GM23338 (cell line): ENCODE results near the gene DOCK4. TPM values are rescaled to one million over a fixed set of nuclear protein-coding genes. Genes with fewer than 3 reads are reported as not detected.

ENCODE experiments used
- ATAC-seq: fragments of 200-7000 bp; cut with Tn5 transposase; 3 replicates; pipeline ENCODE4 v1.9.1; 2020
- DNase-seq: peaks from one replicate; pipeline ENCODE4 v3.0.0-alpha.2; 2015; ENCODE audit warnings: low spot score
- H2AFZ ChIP-seq: fragments of 200-600 bp; sonication (generic); 2 replicates; pipeline ENCODE4 v1.8.0; 2016; ENCODE audit warnings: antibody characterized with exemption, mild to moderate bottlenecking, moderate library complexity
- H3F3A ChIP-seq: fragments of 200-600 bp; sonication (generic); replicated peaks from 2 replicates; pipeline ENCODE4 v1.8.0; 2017; ENCODE audit warnings: antibody characterized with exemption, mixed run types, low read depth
- H3K27ac ChIP-seq: fragments of 200-600 bp; sonication (generic); 2 replicates; pipeline ENCODE4 v1.6.1; 2016; ENCODE audit warnings: low read depth
- H3K27me3 ChIP-seq: fragments of 200-600 bp; sonication (generic); 2 replicates; pipeline ENCODE4 v1.8.0; 2016; ENCODE audit warnings: mild to moderate bottlenecking, mixed run types, moderate library complexity; ENCODE audit not compliant: insufficient read depth
- H3K36me3 ChIP-seq: fragments of 200-600 bp; sonication (generic); 2 replicates; pipeline ENCODE4 v1.8.0; 2016; ENCODE audit warnings: mild to moderate bottlenecking; ENCODE audit not compliant: insufficient read depth
- H3K4me1 ChIP-seq: fragments of 200-600 bp; sonication (generic); 2 replicates; pipeline ENCODE4 v1.8.0; 2016; ENCODE audit warnings: mild to moderate bottlenecking, moderate library complexity; ENCODE audit not compliant: insufficient read depth
- H3K4me2 ChIP-seq: fragments of 200-600 bp; sonication (generic); 2 replicates; pipeline ENCODE4 v1.7.1; 2017; ENCODE audit warnings: mixed run types
- H3K4me3 ChIP-seq: fragments of 200-600 bp; sonication (generic); 2 replicates; pipeline ENCODE4 v1.6.1; 2016; ENCODE audit warnings: mixed run types
- H3K79me2 ChIP-seq: fragments of 200-600 bp; sonication (generic); replicated peaks from 2 replicates; pipeline ENCODE4 v1.8.0; 2017; ENCODE audit warnings: mild to moderate bottlenecking; ENCODE audit not compliant: insufficient read depth
- H3K9me2 ChIP-seq: fragments of 200-600 bp; sonication (generic); 2 replicates; pipeline ENCODE4 v1.8.0; 2017; ENCODE audit not compliant: insufficient read depth
- H4K20me1 ChIP-seq: fragments of 200-600 bp; sonication (generic); replicated peaks from 2 replicates; pipeline ENCODE4 v1.8.0; 2017; ENCODE audit warnings: mild to moderate bottlenecking; ENCODE audit not compliant: insufficient read depth
- H3K27ac Mint-ChIP-seq: 2 replicates; pipeline ENCODE4 v1.8.0; 2020; ENCODE audit warnings: inconsistent platforms, mild to moderate bottlenecking, moderate library complexity, mixed read lengths
- H3K27me3 Mint-ChIP-seq: 3 replicates; pipeline ENCODE4 v1.8.0; 2022; ENCODE audit warnings: low read depth, mild to moderate bottlenecking, moderate library complexity, mixed read lengths, inconsistent platforms; ENCODE audit not compliant: insufficient read depth, poor library complexity
- H3K36me3 Mint-ChIP-seq: 3 replicates; pipeline ENCODE4 v1.8.0; 2021; ENCODE audit warnings: low read depth, mild to moderate bottlenecking, inconsistent platforms, moderate library complexity, mixed read lengths
- H3K4me1 Mint-ChIP-seq: 3 replicates; pipeline ENCODE4 v1.8.0; 2020; ENCODE audit warnings: mild to moderate bottlenecking, inconsistent platforms, mixed read lengths
- H3K4me3 Mint-ChIP-seq: 3 replicates; pipeline ENCODE4 v1.8.0; 2021; ENCODE audit warnings: moderate library complexity, mild to moderate bottlenecking, inconsistent platforms, mixed read lengths
- H3K9me3 Mint-ChIP-seq: 3 replicates; pipeline ENCODE4 v1.8.0; 2020; ENCODE audit warnings: moderate library complexity, mild to moderate bottlenecking, inconsistent platforms, mixed read lengths
- CREB1 ChIP-seq: fragments of 250-450 bp; sonication (Bioruptor Pico); IDR thresholded peaks from 2 replicates; pipeline ENCODE4 v1.5.0; 2020; ENCODE audit warnings: low read depth, mild to moderate bottlenecking, moderate library complexity
- EZH2 ChIP-seq: fragments of 200-600 bp; sonication (generic); IDR thresholded peaks from one replicate; pipeline ENCODE4 v1.8.0; 2017; ENCODE audit warnings: antibody characterized with exemption, mild to moderate bottlenecking, low read depth; ENCODE audit not compliant: unreplicated experiment
- EZH2phosphoT487 ChIP-seq: fragments of 200-600 bp; sonication (generic); IDR thresholded peaks from one replicate; pipeline ENCODE4 v1.8.1; 2018; ENCODE audit warnings: antibody characterized with exemption; ENCODE audit not compliant: unreplicated experiment
- JUNB ChIP-seq: IDR thresholded peaks from one replicate; pipeline ENCODE4 v1.6.1; 2016; ENCODE audit warnings: antibody characterized with exemption; ENCODE audit not compliant: unreplicated experiment
- POLR2AphosphoS5 ChIP-seq: IDR thresholded peaks from 2 replicates; pipeline ENCODE4 v1.6.1; 2016; ENCODE audit warnings: antibody characterized with exemption, low read depth
- ZNF114 ChIP-seq: fragments of 250-450 bp; sonication (Bioruptor Pico); IDR thresholded peaks from 2 replicates; pipeline ENCODE4 v1.5.0; 2020; ENCODE audit warnings: mild to moderate bottlenecking, moderate library complexity
- ZNF331 ChIP-seq: fragments of 250-450 bp; sonication (Bioruptor Pico); IDR thresholded peaks from 2 replicates; pipeline ENCODE4 v1.5.0; 2020; ENCODE audit warnings: low read depth, mild to moderate bottlenecking, moderate library complexity
- polyA plus RNA-seq: library from polyadenylated mRNA; unstranded; fragments of >200 nt; fragmentation: Nextera tagmentation; extraction: Ambion mirVana; gene quantifications from 2 replicates; pipeline ENCODE4 v1.2.1, GENCODE V29; 2016
- total RNA-seq: library from RNA; depleted of rRNA; stranded (reverse); fragments of >200 nt; shearing (Covaris generic); gene quantifications from 2 replicates; pipeline ENCODE4 v1.2.3, GENCODE V29; 2014
- TF ChIP-seq, protein P1 (sequence below): IDR thresholded peaks from 2 replicates; pipeline ENCODE4 v1.6.1; 2016; ENCODE audit warnings: antibody characterized with exemption
- TF ChIP-seq, protein P2 (sequence below): fragments of 250-450 bp; sonication (Bioruptor Pico); IDR thresholded peaks from 2 replicates; pipeline ENCODE4 v1.5.0; 2020; ENCODE audit warnings: mild to moderate bottlenecking, moderate library complexity
- TF ChIP-seq, protein P3 (sequence below), 2 experiments: fragments of 200-600 bp in 1 of 2; sonication (generic) in 1 of 2; conservative IDR thresholded peaks; 2 replicates each; pipeline versions ENCODE4 v1.5.1 to v1.6.1; 2016 to 2017; ENCODE audit warnings: antibody characterized with exemption in 2 of 2, low read depth in 2 of 2, mild to moderate bottlenecking in 2 of 2, moderate library complexity in 1 of 2

Gene DOCK4
- total and polyA plus RNA-seq, 2 experiments from 2014 or later = 6.3 to 33.8 TPM

DNA sequence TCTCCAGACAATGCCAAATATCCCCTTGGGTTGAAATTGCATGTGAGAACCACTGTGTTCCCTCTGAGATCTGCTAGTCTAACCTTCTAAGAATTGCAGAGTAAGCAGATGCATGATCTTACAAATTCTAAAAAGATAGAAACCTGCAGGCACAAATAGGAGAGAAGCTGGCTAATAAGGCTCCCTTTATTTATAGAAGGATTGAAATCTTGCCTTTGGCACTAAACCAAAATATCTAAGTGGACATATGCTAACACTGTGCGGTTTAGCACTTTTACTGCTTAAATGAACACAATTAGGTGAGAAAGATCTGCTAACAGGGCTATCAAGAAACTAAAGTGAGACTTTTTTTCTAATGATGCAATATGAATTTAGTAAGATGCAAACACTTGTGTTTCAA is 225.5 kb downstream of the DOCK4 start:
- H3K27ac ChIP-seq = no peak overlapping the region
- H3K9me3 Mint-ChIP-seq = no peaks in the 10 kb centered on the region

DNA sequence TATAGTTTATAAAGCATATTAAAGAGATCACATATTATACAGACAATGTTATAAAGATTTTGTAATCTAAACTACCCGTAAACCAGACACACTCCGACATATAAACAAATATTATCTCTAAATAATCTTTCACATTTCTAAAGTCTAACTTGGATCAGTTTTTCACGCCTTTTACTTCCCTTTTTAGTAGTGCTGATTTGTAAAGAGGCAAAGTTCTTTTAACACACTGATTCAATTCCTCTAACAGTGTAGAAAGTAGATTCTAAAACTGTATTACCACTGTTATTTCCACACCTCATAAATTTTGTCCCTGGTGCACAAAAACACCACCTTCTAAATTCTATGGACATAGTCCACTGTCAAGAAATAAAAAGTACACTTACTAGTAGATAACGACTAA is 230.9 kb downstream of the DOCK4 start:
- no peaks in the 10 kb centered on the region for H3K36me3 ChIP-seq
- Mint-ChIP-seq H3K27ac (no peak overlapping the region), H3K4me3 (no peak overlapping the region), H3K4me1 (0 out of 3 replicates have a peak, but pooled peaks cover 3% of the 10 kb centered on the region), H3K9me3 (no peaks in the 10 kb centered on the region), H3K36me3 (peaks cover 3% of the 10 kb centered on the region; the same call in 2 of the 3 replicates), H3K27me3 (peaks cover 4% of the 10 kb centered on the region)
- no peaks in the 10 kb centered on the region for H4K20me1 ChIP-seq
- H3K4me1 ChIP-seq = no peaks in the 10 kb centered on the region
- no peak overlapping the region for H2AFZ ChIP-seq
- ATAC-seq (no peak), DNase-seq (no peak)
- no peak overlapping the region for H3K4me3 ChIP-seq
- H3K27ac ChIP-seq = no peak overlapping the region
- no peaks in the 10 kb centered on the region for H3K79me2 ChIP-seq
- H3F3A ChIP-seq = no peaks in the 10 kb centered on the region
- H3K4me2 ChIP-seq = no peak overlapping the region
- no peaks in the 10 kb centered on the region for H3K9me2 ChIP-seq
- no peaks in the 10 kb centered on the region for H3K27me3 ChIP-seq
- no peak for TF ChIP-seq ZNF114 (CRISPR knock-in tag)
- TF ChIP-seq, protein P1, sequence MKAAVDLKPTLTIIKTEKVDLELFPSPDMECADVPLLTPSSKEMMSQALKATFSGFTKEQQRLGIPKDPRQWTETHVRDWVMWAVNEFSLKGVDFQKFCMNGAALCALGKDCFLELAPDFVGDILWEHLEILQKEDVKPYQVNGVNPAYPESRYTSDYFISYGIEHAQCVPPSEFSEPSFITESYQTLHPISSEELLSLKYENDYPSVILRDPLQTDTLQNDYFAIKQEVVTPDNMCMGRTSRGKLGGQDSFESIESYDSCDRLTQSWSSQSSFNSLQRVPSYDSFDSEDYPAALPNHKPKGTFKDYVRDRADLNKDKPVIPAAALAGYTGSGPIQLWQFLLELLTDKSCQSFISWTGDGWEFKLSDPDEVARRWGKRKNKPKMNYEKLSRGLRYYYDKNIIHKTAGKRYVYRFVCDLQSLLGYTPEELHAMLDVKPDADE = no peak
- TF ChIP-seq, protein P2, sequence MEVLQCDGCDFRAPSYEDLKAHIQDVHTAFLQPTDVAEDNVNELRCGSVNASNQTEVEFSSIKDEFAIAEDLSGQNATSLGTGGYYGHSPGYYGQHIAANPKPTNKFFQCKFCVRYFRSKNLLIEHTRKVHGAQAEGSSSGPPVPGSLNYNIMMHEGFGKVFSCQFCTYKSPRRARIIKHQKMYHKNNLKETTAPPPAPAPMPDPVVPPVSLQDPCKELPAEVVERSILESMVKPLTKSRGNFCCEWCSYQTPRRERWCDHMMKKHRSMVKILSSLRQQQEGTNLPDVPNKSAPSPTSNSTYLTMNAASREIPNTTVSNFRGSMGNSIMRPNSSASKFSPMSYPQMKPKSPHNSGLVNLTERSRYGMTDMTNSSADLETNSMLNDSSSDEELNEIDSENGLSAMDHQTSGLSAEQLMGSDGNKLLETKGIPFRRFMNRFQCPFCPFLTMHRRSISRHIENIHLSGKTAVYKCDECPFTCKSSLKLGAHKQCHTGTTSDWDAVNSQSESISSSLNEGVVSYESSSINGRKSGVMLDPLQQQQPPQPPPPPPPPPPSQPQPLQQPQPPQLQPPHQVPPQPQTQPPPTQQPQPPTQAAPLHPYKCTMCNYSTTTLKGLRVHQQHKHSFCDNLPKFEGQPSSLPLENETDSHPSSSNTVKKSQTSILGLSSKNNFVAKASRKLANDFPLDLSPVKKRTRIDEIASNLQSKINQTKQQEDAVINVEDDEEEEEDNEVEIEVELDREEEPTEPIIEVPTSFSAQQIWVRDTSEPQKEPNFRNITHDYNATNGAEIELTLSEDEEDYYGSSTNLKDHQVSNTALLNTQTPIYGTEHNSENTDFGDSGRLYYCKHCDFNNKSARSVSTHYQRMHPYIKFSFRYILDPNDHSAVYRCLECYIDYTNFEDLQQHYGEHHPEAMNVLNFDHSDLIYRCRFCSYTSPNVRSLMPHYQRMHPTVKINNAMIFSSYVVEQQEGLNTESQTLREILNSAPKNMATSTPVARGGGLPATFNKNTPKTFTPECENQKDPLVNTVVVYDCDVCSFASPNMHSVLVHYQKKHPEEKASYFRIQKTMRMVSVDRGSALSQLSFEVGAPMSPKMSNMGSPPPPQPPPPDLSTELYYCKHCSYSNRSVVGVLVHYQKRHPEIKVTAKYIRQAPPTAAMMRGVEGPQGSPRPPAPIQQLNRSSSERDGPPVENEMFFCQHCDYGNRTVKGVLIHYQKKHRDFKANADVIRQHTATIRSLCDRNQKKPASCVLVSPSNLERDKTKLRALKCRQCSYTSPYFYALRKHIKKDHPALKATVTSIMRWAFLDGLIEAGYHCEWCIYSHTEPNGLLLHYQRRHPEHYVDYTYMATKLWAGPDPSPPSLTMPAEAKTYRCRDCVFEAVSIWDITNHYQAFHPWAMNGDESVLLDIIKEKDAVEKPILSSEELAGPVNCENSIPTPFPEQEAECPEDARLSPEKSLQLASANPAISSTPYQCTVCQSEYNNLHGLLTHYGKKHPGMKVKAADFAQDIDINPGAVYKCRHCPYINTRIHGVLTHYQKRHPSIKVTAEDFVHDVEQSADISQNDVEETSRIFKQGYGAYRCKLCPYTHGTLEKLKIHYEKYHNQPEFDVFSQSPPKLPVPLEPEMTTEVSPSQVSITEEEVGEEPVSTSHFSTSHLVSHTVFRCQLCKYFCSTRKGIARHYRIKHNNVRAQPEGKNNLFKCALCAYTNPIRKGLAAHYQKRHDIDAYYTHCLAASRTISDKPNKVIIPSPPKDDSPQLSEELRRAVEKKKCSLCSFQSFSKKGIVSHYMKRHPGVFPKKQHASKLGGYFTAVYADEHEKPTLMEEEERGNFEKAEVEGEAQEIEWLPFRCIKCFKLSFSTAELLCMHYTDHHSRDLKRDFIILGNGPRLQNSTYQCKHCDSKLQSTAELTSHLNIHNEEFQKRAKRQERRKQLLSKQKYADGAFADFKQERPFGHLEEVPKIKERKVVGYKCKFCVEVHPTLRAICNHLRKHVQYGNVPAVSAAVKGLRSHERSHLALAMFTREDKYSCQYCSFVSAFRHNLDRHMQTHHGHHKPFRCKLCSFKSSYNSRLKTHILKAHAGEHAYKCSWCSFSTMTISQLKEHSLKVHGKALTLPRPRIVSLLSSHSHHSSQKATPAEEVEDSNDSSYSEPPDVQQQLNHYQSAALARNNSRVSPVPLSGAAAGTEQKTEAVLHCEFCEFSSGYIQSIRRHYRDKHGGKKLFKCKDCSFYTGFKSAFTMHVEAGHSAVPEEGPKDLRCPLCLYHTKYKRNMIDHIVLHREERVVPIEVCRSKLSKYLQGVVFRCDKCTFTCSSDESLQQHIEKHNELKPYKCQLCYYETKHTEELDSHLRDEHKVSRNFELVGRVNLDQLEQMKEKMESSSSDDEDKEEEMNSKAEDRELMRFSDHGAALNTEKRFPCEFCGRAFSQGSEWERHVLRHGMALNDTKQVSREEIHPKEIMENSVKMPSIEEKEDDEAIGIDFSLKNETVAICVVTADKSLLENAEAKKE (CRISPR knock-in tag) = no peak
- no peak for TF ChIP-seq EZH2phosphoT487
- TF ChIP-seq ZNF331 (CRISPR knock-in tag) = no peak
- no peak for TF ChIP-seq JUNB
- no peak for TF ChIP-seq CREB1 (CRISPR knock-in tag)

More for the DNA sequence above, 225.5 kb downstream of the DOCK4 start:
- no peaks in the 10 kb centered on the region for H3K27me3 Mint-ChIP-seq
- no peak overlapping the region for H3K4me2 ChIP-seq
- no peak overlapping the region for H3K27ac Mint-ChIP-seq
- H4K20me1 ChIP-seq = no peaks in the 10 kb centered on the region
- H3K36me3 ChIP-seq = no peaks in the 10 kb centered on the region; the same call in 1 of the 2 replicates
- H3K4me1 Mint-ChIP-seq = peaks cover 8% of the 10 kb centered on the region; the same call in 2 of the 3 replicates
- DNase-seq (no peak), ATAC-seq (no peak)
- H3K4me1 ChIP-seq = no peaks in the 10 kb centered on the region
- H3K79me2 ChIP-seq = no peaks in the 10 kb centered on the region
- H3K9me2 ChIP-seq = no peaks in the 10 kb centered on the region; the same call in 1 of the 2 replicates
- peaks cover 17% of the 10 kb centered on the region for H3K36me3 Mint-ChIP-seq
- no peaks in the 10 kb centered on the region for H3K27me3 ChIP-seq
- H3F3A ChIP-seq = no peaks in the 10 kb centered on the region
- no peak overlapping the region for H2AFZ ChIP-seq
- TF ChIP-seq, protein P3, sequence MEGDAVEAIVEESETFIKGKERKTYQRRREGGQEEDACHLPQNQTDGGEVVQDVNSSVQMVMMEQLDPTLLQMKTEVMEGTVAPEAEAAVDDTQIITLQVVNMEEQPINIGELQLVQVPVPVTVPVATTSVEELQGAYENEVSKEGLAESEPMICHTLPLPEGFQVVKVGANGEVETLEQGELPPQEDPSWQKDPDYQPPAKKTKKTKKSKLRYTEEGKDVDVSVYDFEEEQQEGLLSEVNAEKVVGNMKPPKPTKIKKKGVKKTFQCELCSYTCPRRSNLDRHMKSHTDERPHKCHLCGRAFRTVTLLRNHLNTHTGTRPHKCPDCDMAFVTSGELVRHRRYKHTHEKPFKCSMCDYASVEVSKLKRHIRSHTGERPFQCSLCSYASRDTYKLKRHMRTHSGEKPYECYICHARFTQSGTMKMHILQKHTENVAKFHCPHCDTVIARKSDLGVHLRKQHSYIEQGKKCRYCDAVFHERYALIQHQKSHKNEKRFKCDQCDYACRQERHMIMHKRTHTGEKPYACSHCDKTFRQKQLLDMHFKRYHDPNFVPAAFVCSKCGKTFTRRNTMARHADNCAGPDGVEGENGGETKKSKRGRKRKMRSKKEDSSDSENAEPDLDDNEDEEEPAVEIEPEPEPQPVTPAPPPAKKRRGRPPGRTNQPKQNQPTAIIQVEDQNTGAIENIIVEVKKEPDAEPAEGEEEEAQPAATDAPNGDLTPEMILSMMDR (conservative IDR thresholded peaks at IDR 0.05; ENCODE audit: low read depth in 2 of 2) = no peak
- TF ChIP-seq, protein P1 = no peak
- TF ChIP-seq EZH2 (no peak), CREB1 (CRISPR knock-in tag) (no peak), POLR2AphosphoS5 (no peak)
- no peak overlapping the region for H3K4me3 ChIP-seq
- no peak overlapping the region for H3K4me3 Mint-ChIP-seq
